Cortex of kidney (tissue), 1 donor: Measurements from ENCODE around the gene CADPS.

Experiments used
- DNase-seq: peaks from one replicate; lab custom pipeline; 2025; lab: John Stamatoyannopoulos, UW

The CADPS gene

DNA sequence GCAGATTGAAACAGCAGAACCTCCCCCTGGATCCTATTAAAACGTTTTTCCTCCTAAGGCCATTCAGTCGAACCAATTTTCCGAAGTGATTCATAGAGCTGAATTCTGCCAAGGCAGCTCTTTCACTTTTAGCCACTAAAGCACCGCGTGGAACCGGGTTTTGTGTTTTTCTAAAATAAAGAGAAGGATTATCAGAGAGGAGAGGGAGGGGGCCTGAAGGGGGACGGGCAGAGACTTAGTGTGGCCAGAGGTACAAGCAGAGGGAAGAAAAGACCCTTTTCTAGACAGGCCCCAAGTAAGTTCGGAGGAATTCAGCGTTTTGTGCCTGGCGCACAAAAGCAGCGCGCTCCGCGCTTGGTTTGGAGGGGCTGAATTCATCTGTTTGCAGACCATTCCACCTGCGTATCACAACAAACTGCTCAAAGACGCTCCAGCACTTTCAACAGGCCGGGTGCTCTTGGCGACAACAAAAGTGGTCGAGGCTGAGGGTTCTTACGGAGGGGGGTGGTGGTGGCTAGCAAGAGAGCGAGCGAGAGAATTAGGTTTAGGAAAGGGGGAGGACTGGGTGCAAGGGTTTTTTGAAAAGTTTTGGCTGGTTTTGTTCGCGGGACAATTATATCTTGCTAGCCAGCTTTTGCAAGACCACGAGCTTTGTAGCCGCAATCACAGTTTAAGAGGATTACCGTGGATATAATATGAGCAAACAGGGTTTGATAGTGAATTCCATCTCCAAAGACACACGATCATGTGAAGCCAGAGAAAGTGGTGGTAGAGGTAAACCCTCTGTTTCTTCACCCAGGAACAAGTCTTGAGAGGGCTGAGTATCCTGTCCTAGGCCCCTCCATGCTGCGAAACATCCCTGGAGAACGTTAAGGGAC, 500.6 kb downstream of the CADPS start:
- DNase-seq: no peak

GRCh38 chr3:62373714-62374333, 501.4 kb downstream of the CADPS start:
- no peak for DNase-seq

- no peak for DNase-seq
Measured at GRCh38 chr3:62373215-62373614, 502.0 kb downstream of the CADPS start, which contains the start of gene FEZF2. Gene FEZF2 (minus strand): TSS chr3:62373550. CDS start chr3:62372868, 682 bp downstream.

GRCh38 chr3:62372621-62373041, 502.6 kb downstream of the CADPS start:
- no peak for DNase-seq

- no peak for DNase-seq
Measured at GRCh38 chr3:62371720-62372591, 503.3 kb downstream of the CADPS start.

GRCh38 chr3:62370858-62371719, 504.1 kb downstream of the CADPS start:
- DNase-seq: no peak

DNA sequence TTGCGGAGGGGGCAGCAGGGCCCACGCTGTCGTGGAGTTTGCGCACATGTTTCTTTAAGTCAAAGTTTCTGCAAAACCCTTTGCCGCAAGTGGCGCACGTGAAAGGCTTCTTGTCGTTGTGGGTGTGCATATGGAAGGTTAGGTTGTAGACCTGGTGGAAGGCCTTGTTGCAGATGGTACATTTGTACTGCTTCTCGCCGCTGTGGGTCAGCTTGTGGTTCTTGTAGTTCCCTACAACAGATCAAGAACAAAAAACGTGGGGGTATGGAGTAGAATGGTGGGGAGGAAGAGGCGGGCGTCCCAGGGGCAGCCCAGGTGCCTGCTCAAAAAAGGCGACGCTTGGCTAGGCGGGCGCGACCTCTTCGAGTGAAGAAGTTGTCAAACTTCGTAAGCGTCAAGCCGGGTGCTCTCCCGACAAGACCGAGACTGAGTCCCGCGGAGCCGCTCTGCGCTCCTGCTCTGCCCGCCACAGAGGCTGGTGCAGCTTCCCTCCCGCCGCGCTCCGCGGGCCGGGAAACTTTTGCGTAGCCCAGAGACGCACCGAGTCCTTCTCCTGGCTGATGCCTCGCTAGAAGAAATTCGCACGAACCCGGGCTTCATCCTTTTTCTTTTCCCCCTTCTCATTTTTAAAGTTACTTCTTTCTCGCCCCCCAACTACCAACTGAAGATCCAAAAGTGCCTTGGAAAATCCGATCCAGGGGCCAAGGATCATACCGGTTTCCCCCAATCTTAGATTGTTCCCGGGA, 504.9 kb downstream of the CADPS start:
- DNase-seq: no peak

GRCh38 chr3:62369476-62369743, 505.8 kb downstream of the CADPS start:
- DNase-seq: no peak

DNA sequence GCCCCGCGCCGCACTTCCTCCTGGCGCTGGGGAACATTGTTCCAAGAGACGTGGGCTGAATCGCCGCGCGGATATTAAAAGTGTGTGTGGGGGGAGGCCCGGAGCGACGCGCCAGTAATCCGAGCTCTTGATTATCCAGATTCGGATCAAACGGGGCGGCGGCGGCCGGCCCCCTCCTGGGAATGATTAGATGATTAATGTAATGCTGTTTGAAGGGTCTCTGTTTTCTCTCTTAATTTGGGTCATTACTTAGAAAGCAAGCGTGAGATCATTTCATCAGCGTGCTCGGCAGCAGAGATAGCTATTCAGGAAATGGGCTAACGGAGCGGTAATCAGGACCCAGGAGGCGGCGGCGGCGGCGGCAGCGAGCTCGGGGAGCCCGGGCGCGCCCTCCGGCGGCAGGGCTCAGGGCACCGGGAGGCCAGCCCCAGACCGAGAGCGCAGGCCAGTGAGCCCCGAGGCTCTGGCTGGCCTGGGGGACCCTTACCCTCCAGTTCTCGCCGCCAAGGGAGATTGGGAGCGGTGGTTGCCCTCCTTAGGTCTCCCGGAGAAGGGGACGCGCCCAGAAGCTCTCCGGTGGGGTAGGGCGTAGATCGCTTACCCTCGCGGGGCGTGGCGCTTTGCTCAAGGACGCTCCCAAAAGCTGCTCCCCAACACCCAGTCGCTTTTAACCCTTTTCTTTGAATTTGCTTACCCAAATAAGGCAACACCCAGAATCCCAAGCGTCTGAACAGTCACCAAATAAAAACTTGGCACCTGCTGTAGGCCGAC, 506.3 kb downstream of the CADPS start:
- no peak for DNase-seq

DNA sequence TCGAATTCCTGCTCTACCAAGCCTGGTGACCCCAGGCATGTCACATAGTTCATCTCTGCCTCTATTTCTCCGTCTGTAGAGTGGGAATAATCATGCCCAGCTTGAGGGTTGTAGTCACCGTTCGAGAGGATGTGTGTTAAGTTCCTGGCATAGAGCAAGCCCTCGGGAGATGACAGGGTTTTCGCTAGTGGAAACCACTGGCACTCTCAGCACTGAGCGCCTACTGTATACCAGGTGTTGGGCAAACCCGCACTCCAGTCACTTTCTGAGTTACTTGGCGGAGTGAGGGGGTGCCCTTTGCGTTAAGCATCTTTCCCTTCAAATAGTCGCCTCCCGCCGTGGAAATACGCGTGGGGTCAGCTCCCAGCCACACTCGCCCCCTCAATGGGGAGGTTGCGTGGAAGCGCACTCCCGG, 506.9 kb downstream of the CADPS start:
- no peak for DNase-seq

- no peak for DNase-seq
Measured at GRCh38 chr3:62367763-62368195, 507.4 kb downstream of the CADPS start.

- DNase-seq: no peak
Measured at GRCh38 chr3:62366126-62366484, 509.1 kb downstream of the CADPS start.

GRCh38 chr3:62365391-62366125, 509.7 kb downstream of the CADPS start:
- no peak for DNase-seq

DNA sequence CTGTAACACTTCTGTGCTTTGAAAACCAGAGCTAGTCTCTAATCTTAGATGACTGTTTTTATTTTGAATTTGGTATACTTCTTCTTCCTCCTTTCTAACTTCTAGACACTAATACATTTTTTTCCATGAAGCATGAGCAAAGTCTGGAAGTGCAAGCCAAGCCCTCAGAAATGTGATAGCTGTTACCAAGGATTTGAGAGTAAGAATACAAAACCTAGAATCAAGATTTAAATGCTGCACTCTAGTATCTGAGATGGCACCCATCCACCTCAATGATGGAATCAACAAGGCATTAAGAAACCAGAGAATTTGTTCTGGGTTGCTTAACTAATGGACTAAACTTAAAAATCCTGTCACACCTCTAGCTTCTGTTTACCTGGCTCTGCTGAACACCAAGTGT, 511.0 kb downstream of the CADPS start:
- DNase-seq: no peak

DNA sequence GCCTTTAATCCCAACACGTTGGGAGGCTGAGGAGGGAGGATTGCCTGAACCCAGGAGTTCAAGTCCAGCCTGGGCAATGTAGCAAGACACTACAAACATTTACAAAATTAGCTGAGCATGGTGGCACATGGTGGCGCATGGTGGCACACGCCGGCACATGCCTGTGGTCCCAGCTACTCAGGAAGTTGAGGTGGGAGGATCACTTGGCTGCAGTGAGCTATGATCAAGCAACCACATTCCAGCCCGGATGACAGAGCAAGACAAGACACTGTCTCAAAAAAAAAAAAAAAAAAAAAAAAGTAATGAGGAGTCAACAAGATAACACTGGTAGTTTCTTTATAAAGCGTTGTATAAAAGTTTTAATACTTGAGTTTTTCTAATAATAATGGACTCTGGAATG, 511.9 kb downstream of the CADPS start:
- DNase-seq: no peak

- DNase-seq: no peak
Measured at GRCh38 chr3:62361824-62362223, 513.4 kb downstream of the CADPS start.

DNA sequence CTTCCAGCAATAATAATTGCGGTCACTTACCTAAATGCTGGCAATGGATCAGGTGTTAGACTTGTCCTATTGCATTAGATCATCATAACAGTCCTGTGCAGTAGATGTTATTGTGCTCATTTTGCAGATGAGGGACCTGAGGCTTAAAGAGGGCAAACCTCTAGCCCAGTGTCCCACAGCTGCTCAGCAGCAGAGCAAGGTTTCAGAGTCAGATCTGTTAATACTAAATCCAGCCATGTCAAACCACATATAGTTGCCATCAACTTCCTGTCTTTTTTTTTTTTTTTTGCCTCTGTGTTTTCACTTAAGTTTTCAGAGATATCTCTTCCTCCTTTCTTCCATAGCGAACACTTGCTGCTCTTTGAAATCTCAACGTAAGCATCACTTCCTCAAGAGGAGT, 514.0 kb downstream of the CADPS start:
- no peak for DNase-seq

- no peak for DNase-seq
Measured at GRCh38 chr3:62359531-62359930, 515.7 kb downstream of the CADPS start.

DNA sequence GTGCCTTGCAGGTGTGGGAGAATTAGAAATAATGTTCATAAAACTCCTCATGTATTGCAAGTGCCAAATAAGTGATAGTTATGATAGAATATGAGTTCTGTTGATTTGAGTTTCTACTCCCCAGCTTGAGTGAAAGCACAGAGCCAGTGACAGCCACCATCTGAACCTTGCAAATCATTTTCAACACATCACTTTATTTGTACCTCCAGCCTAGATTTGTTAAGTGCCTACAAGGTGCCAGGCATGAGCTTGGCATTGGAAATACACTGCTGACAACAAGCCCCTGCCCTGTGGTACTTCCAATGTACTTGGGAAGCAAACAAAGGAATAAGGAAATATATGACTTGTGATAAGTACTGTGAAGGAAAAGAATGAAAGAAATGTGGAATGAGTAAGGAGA, 518.9 kb downstream of the CADPS start:
- no peak for DNase-seq

- DNase-seq: no peak
Measured at GRCh38 chr3:62355703-62356102, 519.5 kb downstream of the CADPS start.
